RCC 7860 (cell line): ENCODE results near the gene RPTOR.

Source experiments
- DNase-seq: peaks from one replicate; pipeline ENCODE4 v3.0.0-alpha.2; 2015; ENCODE audit warnings: low spot score
- FAIRE-seq: peaks from 2 replicates; lab custom pipeline; 2012; peaks lifted over from hg19 to GRCh38; lab: Jason Lieb, UNC

The RPTOR gene

GRCh38 chr17:80913928-80914821, 369.5 kb downstream of the RPTOR start:
- DNase-seq (no peak), FAIRE-seq (no peak)

GRCh38 chr17:80916246-80916645, 371.6 kb downstream of the RPTOR start:
- no peak for FAIRE-seq
- no peak for DNase-seq

- no peak for FAIRE-seq
- DNase-seq: no peak
These were observed 373.3 kb downstream of the RPTOR start for GRCh38 chr17:80917716-80918560.

GRCh38 chr17:80918731-80919130, 374.1 kb downstream of the RPTOR start:
- FAIRE-seq (no peak), DNase-seq (no peak)

- FAIRE-seq (no peak), DNase-seq (no peak)
These were observed 375.0 kb downstream of the RPTOR start for GRCh38 chr17:80919331-80920311.

GRCh38 chr17:80920441-80920840, 375.8 kb downstream of the RPTOR start:
- FAIRE-seq (no peak), DNase-seq (no peak)

- FAIRE-seq: no peak
- no peak for DNase-seq
These were observed 376.5 kb downstream of the RPTOR start for GRCh38 chr17:80921159-80921558.

- no peak for DNase-seq
- FAIRE-seq: no peak
These were observed 377.3 kb downstream of the RPTOR start for GRCh38 chr17:80921741-80922579.

GRCh38 chr17:80922580-80923160, 378.0 kb downstream of the RPTOR start:
- no peak for DNase-seq
- no peak for FAIRE-seq

- no peak for DNase-seq
- no peak for FAIRE-seq
These were observed 378.8 kb downstream of the RPTOR start for GRCh38 chr17:80923211-80924110.

GRCh38 chr17:80924111-80924806, 379.6 kb downstream of the RPTOR start:
- no peak for DNase-seq
- FAIRE-seq: no peak

- no peak for FAIRE-seq
- no peak for DNase-seq
These were observed 380.4 kb downstream of the RPTOR start for GRCh38 chr17:80924807-80925610.

- no peak for DNase-seq
- no peak for FAIRE-seq
These were observed 381.2 kb downstream of the RPTOR start for GRCh38 chr17:80925688-80926335.

- no peak for DNase-seq
- no peak for FAIRE-seq
These were observed 382.1 kb downstream of the RPTOR start for GRCh38 chr17:80926591-80927250.

- FAIRE-seq (no peak), DNase-seq (no peak)
These were observed 383.2 kb downstream of the RPTOR start for GRCh38 chr17:80927791-80928216.

- FAIRE-seq: no peak
These were observed 384.8 kb downstream of the RPTOR start for GRCh38 chr17:80929449-80929848.

More at GRCh38 chr17:80929449-80929848, 384.8 kb downstream of the RPTOR start:
- no peak for DNase-seq
